Measurements from ENCODE around the gene KRTAP10-9. TPM values are rescaled to one million over a fixed set of nuclear protein-coding genes. Genes with fewer than 3 reads are reported as not detected.
A peak's percentile ranks its signal among the peaks of the same experiment; 100 is the strongest.
"Not testable (repeated sequence)": the region's sequence is repeated elsewhere in the genome, so short reads cannot be mapped to it uniquely, and the experiment has no call there.

The KRTAP10-9 gene
- total RNA-seq, 2 donors from 2014 or later = not detected

DNA sequence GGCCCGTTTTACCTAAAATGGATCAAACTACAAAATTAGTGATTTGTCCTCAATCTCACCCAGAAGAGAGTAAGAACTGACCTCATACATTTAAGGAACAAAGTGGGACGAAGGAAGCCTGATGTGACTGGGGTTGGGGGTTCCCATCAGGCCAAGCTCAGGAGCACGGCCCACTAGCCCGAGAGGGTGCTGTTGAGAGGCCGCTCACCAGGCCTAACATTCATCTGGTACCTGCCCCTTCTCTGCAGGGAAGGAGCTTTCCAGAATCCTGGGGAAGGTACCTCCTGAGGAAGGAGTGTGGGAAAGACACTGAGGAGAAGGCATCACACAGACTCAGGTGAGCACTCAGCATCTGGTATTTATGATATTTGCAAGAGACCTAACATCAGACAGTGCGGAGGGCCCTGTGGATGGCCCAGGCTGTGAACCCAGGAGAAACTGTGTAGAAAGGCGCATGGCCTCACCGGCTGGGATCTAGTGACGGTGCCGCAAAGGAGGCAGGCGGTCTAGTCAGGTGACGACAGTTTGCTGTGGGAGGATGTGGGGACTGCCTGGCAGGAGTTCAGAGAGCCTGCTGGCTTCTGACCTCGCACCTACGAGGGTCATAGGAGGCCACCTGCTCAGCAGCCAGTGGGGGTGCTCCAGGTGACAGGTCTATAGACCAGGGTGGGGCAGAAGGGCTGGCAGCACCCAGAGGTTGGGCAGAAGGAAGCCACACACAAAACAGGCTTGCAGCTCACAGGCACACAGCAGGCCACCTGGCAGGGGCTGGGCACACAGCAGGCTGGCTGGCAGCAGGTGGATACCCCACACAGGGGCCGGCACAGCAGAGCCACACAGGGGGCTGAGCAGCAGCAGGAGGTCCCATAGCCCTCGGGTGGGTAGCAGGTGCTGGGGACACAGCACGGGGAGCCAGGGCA lies 27.0 kb downstream of the KRTAP10-9 start:
- DNase-seq = no peak

DNA sequence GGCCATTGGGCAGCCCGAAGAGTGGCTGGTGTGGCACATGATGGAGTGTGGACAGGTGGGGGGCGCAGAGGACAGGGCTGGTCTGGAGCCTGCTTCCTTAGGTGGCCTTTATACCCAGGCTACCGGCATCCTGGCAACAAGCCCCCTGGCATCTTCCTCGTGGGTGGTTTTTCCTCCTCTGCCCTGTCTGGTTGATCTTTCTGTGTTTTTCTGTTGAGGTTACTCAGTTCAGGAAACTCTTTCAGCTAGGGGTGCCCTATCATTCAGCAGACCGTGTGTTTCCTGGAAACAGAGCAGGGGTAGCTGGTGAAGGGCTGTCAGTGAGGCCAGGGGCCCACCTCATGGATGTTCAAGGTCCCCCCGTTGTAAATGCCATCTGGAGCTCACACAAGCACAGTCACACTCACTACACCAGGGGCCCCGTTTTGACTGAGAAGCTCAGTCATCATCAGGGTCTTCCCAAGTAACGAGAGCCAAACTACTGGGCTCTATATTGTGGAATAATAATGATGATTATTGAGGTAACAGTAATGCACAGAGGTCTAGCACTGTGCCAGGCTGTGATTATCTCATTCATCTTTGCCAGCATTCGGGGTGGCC lies 27.8 kb downstream of the KRTAP10-9 start, which contains the start of gene KRTAP12-4:
TSS of gene KRTAP12-4 (minus strand) at position 84 of the 600 bp plus-strand sequence. CDS start at position 39, 45 bp downstream.
- no peak for ATAC-seq
- no peak for DNase-seq
- intact Hi-C loops (cut with DNase I) = no loop called here

More for the DNA sequence above, 27.0 kb downstream of the KRTAP10-9 start:
- intact Hi-C loops (cut with DNase I) = no loop called here
- peak in 1 of 2 donors; percentile 34 for ATAC-seq

DNA sequence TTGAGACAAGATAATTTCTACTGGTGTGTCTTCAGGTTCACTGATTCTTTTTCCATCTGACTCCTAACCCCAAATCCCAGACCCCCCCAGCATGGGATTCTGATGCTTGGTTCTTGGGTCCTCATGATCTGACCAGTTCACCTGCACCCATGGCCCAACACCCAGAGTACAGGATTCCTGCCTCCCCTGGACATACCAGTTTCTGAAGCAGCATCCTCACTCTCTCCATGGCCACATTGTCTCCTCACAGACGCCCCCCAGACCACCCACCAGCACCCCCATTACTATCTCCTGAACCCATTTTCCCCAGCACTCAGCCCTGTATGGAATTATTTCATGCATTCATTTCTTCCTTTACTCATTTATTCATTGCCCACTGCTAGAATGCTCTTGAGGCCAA lies 30.0 kb downstream of the KRTAP10-9 start:
- no peak for ATAC-seq
- no peak for DNase-seq
- intact Hi-C loops (cut with DNase I) = no loop called here

DNA sequence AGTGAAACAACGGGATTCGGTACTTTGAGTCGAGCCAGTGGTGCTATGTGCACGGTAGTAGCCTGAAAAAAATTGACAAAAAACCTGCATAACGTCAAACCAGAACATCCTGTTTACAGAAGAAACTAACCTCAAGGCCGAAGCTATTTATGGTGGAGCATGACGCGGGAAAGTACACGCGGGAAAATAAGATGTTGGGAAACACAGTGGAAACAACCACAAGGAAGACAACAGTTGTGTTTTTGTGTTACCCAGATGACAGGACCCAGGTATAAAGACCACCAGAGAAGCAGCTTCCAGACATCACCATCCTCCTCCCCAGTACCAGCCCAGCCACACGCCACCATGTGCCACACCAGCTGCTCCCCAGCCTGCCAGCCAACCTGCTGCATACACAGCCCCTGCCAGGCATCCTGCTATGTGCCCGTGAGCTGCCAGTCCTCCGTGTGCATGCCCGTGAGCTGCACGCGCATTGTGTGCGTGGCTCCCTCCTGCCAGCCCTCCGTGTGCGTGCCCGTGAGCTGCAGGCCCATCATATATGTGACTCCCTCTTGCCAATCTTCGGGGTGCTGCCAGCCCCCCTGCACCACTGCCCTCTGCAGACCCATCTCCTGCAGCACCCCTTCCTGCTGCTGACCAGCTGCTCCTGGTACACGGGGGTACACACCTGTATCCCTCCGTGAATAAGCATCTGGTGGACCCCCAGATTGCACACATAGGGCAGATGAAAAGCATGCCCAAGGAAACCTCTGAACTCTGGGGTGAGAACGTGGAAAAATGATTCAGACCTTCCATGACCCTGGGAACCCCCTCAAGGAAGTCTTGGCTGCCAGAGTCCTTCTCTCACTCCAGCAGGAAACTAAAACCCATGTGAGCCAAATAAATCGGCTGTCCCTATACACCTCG lies 31.0 kb downstream of the KRTAP10-9 start, which contains the start of gene KRTAP12-3:
TSS of gene KRTAP12-3 (plus strand) at position 298 of the 906 bp plus-strand sequence. CDS start at position 346, 48 bp downstream.
- no peak for DNase-seq
- ATAC-seq = peak in 1 of 2 donors; percentile 58
- intact Hi-C loops (cut with DNase I) = no loop called here

DNA sequence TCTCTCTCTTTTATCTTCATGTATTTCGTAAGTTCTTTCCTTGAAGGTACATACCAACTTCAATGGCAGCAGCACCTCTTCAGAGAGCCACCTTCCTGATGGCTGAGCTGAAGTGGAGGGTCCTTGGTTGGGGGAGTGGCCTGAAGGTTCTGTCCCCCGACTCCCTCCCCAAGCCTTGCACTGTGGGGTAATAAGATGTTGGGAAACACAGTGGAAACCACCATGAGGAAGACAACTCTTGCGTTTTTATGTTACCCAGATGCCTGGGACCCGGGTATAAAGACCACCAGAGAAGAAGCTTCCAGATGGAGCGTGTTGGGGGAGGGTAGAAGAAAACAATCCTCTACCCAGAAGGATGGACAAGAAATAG lies 31.6 kb downstream of the KRTAP10-9 start:
- intact Hi-C loops (cut with DNase I) = no loop called here
- ATAC-seq = no peak

DNA sequence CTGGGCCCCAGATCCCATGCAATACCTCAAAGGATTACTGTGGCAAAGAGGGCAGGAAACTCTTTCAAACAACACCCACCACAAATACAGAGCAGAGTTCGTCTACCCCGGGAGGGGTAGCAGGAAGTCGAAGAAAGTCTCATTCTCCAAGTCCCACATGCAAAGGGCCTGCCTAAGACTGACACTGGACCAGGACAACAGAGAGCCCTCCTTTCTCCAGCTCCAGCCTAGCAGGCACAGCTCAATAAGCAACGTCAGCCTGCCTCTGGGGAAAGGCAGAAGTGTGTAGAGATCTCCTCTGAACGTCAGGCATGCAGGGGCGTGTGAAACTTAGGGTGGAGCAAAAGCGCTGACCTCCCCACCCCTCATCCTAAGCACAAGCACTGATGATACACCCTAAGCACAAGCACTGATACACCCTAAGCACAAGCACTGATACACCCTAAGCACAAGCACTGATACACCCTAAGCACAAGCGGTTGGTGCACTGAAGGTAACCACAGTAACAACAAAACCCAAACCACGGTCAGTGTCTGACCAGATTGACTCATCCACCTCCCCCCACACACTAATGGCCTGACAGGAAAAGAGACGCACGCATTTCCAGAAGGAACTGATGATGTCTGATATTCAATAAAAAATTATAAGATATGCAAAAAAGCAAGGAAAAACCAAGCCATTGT lies 32.2 kb downstream of the KRTAP10-9 start:
- no peak for ATAC-seq
- intact Hi-C loops (cut with DNase I) = no loop called here
- no peak for DNase-seq

More for the DNA sequence above, 31.6 kb downstream of the KRTAP10-9 start:
- no peak for DNase-seq

DNA sequence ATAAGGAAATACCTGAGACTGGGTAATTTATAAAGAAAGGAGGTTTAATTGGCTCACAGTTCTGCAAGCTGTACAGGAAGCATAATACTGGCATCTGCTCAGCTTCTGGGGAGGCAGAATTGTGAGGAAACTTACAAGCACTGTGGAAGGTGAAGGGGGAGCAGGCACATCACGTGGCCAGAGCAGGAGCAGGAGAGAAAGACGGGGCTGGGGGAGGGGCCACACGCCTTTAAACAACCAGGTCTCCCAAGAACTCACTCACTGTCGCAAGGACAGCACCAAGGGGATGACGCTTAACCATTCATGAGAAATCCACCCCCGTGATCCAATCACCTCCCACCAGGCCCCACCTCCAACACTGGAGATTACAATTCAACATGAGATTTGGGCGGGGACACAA lies 34.7 kb downstream of the KRTAP10-9 start:
- ATAC-seq; DNase-seq; intact Hi-C loops (cut with DNase I): not testable (repeated sequence)

DNA sequence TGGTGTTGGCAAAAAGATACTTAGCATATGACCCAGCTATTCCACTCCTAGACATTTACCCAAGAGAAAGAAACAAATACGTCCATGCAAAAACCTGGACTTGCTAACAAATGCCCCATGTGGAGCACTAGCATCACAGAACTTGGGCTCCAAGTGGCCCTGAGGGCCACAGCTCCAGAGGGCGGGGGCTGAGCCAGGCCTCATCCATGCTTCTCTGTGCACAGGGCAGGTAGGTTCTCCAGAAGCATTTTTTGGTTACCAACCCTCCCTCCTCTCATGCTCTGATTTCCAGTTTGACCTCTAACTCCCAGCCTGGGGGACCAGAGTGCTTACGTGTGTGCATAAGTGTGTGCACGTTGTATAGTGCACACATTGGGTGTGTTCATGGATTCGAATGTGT lies 37.8 kb downstream of the KRTAP10-9 start:
- DNase-seq (no peak), ATAC-seq (no peak)
- intact Hi-C loops (cut with DNase I) = no loop called here

DNA sequence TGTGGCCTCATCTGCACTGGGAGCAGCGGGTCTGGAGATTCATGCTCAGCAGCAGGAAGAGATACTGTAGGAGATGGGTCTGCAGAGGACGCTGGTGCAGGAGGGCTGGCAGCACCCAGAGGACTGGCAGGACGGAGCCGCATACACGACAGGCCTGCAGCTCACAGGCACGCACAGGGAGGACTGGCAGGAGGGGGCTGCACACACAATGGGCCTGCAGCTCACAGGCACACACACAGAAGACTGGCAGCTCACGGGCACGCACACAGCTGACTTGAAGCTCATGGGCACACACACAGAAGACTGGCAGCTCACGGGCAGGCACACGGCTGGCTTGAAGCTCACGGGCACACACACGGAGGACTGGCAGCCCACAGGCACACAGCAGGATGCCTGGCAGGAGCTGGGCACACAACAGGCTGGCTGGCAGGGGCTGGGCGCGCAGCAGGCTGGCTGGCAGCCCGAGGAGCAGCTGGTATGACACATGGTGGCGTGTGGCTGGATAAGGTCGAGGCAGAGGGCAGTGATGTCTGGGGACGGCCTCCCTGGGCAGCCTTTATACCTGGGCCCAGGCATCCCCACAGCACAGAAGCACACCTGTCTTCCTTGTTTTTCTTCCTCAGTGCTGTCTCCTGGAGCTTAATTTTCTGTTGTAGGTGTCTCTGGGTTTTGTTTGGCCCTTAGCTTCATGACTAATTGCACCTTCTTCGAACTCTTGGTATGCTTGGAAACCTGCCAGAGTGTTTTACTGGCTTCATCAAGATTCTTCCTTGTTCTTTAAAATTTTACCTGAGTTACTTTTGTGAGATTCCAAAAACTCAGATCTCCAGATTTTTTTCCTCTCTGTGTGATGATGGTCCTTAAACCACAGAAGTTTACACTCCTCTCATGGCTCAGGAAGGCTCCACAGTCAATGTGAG lies 39.8 kb downstream of the KRTAP10-9 start, which contains the start of gene KRTAP12-2:
TSS of gene KRTAP12-2 (minus strand) at position 527 of the 920 bp plus-strand sequence. CDS start at position 486, 41 bp downstream.
- intact Hi-C loops (cut with DNase I) = no loop called here
- peak; percentile 89 to 98 for ATAC-seq
- DNase-seq = peak; percentile 61

DNA sequence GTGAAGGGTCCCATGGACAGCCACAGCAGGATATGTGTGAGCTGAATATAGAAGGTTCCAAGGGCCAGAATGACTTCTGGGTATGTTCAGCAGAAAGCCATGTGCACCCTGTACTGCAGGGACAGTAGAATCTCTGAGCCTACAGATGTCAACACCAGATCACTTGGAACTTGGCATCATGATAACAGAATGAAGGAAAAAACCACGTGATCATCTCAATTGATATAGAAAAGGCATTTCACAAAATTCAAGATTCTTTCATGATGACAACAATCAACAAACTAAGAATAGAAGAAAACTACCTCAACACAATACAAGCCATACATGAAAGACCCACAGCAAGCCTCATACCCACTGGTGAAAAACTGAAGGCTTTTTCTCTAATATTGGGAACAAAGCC lies 40.7 kb downstream of the KRTAP10-9 start:
- DNase-seq = no peak
- intact Hi-C loops (cut with DNase I) = no loop called here
- no peak for ATAC-seq

DNA sequence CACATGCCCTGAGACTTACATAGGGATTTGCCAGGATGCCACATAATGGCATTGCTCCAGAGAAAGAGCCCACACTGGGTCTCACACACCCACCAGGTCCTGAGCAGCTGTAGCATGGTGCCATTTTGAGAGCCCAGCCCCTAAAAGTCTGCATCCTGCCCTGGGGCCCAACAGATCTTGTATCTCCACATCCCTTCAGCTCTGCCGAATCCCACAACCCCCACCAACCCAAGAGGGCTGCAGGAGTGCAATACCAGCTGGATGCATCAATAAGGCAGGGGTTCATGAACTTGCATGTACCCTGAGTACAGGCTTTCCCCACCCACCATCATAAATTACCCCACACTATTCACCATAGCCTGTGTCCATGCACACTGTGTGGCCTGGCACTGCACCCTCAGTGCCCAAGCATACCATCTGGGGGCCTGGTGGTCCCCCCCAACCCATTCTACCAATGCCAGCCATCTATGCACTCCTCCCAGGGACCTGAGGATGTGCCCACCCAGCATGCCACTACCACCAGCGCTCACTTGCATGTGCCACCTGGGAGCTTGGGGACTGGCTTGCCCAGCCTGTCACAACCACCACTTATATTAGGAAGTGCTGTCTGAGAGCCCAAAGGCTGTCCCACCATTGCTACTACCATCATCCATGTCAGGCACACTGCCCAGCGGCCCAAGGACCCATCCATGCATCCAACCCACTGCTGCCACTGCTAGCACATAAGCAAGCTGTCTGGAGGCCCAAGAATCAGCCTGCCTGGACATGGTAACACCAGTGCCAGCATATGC lies 43.9 kb downstream of the KRTAP10-9 start:
- DNase-seq = no peak
- ATAC-seq = no peak
- intact Hi-C loops (cut with DNase I) = no loop called here

DNA sequence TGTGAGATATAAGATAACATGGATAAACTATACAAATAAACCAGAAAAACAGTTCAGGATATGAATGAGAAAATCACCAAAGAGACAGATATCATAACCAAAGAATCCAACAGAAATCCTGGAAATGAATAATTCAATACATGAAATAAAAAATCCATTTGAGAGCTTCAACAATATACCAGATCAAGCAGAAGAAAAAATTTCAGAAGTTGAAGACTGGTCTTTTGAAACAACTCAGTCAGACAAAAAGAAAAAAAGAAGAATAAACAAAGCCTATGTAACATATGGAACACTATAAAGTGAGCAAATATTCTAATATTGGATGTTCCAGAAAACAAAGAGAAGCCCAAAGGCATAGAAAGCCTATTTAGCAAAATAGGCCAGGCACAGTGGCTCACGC lies 45.0 kb downstream of the KRTAP10-9 start:
- no peak for DNase-seq
- no peak for ATAC-seq
- intact Hi-C loops (cut with DNase I) = no loop called here

DNA sequence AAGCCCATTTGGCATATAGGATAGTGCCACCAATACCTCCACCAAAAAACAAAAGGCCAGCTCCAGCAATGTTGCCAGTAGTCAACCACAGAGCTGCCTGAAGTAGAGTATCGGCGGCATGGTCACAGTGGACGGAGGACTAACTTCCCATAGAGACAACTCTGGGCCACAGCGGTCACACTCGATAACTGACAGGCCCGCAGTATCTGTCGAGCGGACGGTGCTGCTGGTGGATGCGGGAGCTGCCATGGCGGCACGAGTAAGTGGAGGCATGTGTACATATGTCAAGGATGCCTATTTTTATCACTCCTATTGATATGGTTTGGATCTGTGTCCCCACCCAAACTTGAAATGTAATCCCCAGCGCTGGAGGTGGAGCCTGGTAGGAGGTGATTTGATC lies 51.0 kb downstream of the KRTAP10-9 start:
- intact Hi-C loops (cut with DNase I) = no loop called here
- ATAC-seq = no peak
- no peak for DNase-seq
